Limb (tissue), 2 donors: ENCODE measurements around the gene TSC22D4.
"Not testable (repeated sequence)": the region's sequence is repeated elsewhere in the genome, so short reads cannot be mapped to it uniquely, and the experiment has no call there.

Experiments
- DNase-seq, 2 donors: peaks; one replicate each; pipeline ENCODE4 v3.0.0-alpha.2; 2016; ENCODE audit errors: extremely low spot score in 2 of 2

TSC22D4 gene

GRCh38 chr7:100444311-100445278 lies 34.4 kb downstream of the TSC22D4 start:
- no peak for DNase-seq

GRCh38 chr7:100443096-100443840 lies 35.7 kb downstream of the TSC22D4 start:
- no peak for DNase-seq

GRCh38 chr7:100441641-100442535 lies 37.1 kb downstream of the TSC22D4 start:
- no peak for DNase-seq

- not testable (repeated sequence) for DNase-seq
Measured at GRCh38 chr7:100439244-100439643, 39.8 kb downstream of the TSC22D4 start.

- not testable (repeated sequence) for DNase-seq
Measured at GRCh38 chr7:100438731-100439130, 40.3 kb downstream of the TSC22D4 start.

GRCh38 chr7:100438172-100438571 lies 40.8 kb downstream of the TSC22D4 start:
- no peak for DNase-seq

GRCh38 chr7:100437150-100438100 lies 41.6 kb downstream of the TSC22D4 start:
- DNase-seq: no peak

- DNase-seq: peak in 1 of 2 donors; percentile 62
Measured at GRCh38 chr7:100435401-100436304, 43.4 kb downstream of the TSC22D4 start.

- no peak for DNase-seq
Measured at GRCh38 chr7:100434297-100435144, 44.5 kb downstream of the TSC22D4 start.

GRCh38 chr7:100433592-100434296 lies 45.3 kb downstream of the TSC22D4 start:
- no peak for DNase-seq

GRCh38 chr7:100433276-100433591 lies 45.8 kb downstream of the TSC22D4 start:
- DNase-seq: no peak

- DNase-seq: no peak
Measured at GRCh38 chr7:100432621-100433275, 46.3 kb downstream of the TSC22D4 start.

- no peak for DNase-seq
Measured at GRCh38 chr7:100432053-100432452, 47.0 kb downstream of the TSC22D4 start.

- no peak for DNase-seq
Measured at GRCh38 chr7:100431286-100431735, 47.7 kb downstream of the TSC22D4 start.

GRCh38 chr7:100430493-100431285 lies 48.3 kb downstream of the TSC22D4 start:
- no peak for DNase-seq
